Fibroblast of skin of scalp (primary cell): Measurements from ENCODE around the gene CD81.

Experiments used
- DNase-seq: peaks from one replicate; pipeline ENCODE4 v3.0.0-alpha.2; 2013

CD81 gene

DNA sequence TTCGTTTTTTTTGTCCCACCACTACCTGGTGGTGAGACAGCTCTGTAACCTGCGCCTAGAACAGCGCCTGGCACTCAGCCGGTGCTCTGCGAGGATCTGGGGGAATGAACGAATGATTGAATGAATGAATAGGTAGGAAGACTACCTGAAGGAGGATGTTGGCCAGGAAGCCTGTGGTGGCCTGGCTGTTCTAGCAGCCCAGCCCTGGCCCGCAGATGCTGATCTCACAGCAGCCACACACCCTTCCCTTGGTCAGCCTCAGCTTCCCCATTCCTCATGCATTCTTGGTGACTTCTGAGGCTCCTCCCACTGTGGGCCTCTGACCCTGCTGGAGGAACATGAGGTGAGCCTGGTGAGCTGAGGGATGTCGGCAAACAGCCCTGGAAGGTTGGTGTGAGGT lies 63.5 kb downstream of the CD81 start:
- DNase-seq = no peak

DNA sequence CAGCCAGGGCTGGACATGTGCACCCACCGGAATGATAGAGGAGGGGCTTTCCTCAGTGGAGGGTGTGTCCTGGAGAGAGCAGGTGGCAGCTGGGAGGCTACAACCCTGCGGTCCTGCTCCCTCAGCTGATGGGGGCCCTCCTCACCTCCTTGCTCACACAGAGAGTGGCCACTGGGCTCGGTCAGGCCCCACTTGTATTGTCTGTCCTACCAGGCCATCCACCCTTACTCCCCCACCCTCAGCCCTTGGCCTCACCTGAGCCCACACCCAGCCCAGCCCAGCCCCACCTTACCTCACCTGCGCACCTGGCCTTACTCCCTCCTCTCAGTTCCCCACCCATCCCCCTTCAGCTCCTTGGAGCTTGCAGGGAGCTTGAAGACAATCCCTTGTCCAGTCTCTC lies 64.1 kb downstream of the CD81 start:
- DNase-seq = no peak

DNA sequence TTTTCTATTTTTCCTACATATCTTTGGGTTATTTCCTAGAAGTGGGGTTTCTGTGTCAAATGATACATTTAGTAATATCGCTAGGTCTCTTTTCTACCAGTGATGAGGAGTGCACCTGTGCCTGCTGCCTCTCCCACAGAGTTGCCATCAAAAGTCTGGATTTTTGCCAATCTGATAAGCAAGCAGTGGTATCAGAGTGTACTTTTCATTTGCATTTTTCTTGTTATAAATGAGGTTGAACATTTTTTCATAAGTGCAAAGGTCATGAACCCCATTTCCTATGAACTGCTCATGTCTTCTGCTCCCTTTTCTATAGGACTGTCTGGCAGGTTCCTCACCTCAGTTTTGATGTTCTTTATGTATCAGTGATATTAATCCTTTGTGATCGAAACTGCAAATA lies 65.5 kb downstream of the CD81 start:
- DNase-seq = no peak

- DNase-seq = no peak
These were observed 66.3 kb downstream of the CD81 start for GRCh38 chr11:2443406-2443805.

GRCh38 chr11:2443881-2444820 lies 67.0 kb downstream of the CD81 start, which contains the start of gene TRPM5:
TSS of gene TRPM5 (minus strand) at chr11:2444514. CDS start at chr11:2423036, 21,478 bp downstream.
- no peak for DNase-seq

DNA sequence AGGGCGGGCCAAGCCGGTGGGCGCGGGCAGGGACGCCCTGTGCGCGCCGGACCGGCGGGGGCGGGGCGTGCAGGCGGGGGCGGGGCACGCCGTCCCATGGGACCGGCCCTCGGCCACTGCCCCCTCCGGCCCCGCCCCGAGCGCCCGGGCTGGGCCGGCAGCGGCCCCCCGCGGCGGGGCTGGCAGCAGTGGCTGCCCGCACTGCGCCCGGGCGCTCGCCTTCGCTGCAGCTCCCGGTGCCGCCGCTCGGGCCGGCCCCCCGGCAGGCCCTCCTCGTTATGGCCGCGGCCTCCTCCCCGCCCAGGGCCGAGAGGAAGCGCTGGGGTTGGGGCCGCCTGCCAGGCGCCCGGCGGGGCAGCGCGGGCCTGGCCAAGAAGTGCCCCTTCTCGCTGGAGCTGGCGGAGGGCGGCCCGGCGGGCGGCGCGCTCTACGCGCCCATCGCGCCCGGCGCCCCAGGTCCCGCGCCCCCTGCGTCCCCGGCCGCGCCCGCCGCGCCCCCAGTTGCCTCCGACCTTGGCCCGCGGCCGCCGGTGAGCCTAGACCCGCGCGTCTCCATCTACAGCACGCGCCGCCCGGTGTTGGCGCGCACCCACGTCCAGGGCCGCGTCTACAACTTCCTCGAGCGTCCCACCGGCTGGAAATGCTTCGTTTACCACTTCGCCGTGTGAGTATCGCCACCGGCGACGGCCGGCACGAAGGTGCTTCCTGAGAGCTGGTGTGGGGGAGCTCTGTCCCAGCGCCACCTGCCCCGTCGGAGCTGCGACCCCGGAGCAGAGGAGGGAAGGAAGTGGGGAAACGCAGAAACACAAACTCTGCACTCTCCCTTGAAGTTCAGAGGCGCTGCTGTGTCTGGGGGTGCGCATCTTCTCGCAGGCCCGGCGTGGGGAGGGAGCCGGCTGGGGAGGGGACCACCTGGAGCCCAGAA lies 68.0 kb downstream of the CD81 start, which contains the start of gene KCNQ1:
Gene KCNQ1 (plus strand): TSS at position 188 of the 925 bp plus-strand sequence. CDS start 91 bp downstream, at position 279.
- no peak for DNase-seq

- no peak for DNase-seq
These were observed 68.8 kb downstream of the CD81 start for GRCh38 chr11:2445746-2446551.

DNA sequence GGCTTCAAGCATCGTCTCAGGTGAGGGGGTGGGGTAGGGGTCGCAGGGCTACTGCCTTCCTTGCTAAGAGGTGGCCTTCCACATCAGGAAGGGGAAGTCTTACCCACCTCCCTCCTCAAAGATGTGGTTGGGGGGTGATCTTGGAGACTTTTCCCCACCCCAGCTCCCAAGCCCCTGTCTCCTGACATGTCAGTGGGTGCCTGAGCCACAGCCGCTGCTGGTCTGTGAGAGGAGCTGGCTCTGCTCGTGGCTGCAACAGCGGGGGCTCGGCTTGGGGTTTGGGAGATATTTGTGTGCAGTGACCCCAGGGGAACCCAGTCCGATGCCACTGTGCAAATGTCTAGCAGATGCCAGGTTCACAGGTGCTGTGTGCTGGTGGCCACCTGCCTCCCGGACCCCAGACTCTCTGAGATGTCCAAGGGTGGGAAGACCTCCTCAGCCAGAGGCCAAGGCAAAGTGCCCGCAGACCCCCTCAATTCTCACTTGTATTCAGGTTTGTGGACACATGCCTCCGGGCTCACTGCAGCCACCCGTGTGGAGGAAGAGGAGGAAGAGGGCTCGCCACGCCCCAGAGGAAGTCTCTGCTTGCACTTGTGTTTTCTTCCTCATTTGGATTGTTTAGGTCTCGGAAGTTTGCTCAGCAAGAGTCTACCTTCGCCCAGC lies 69.6 kb downstream of the CD81 start:
- DNase-seq = no peak
